ENCODE results near the gene SF3B4. TPM values are rescaled to one million over a fixed set of nuclear protein-coding genes. Genes with fewer than 3 reads are reported as not detected.
"Not testable (repeated sequence)": the region's sequence is repeated elsewhere in the genome, so short reads cannot be mapped to it uniquely, and the experiment has no call there.

Gene SF3B4
- total and polyA plus RNA-seq, 4 donors = 6.3 to 16.6 (median 12.5) TPM

GRCh38 chr1:149887196-149887455 is 40.5 kb downstream of the SF3B4 start:
- DNase-seq (ENCODE audit: low spot score) = peak; percentile 51
- Histone ChIP-seq H3K4me3 (ENCODE audit: low read depth in 1 of 3, low read length in 3 of 3) (peak overlapping the region; percentile 60 to 82 (median 81)), H3K27ac (ENCODE audit: low read depth in 1 of 2, low read length in 2 of 2) (peak overlapping the region; percentile 100), H3K4me1 (ENCODE audit: control insufficient read depth in 4 of 4, insufficient read depth in 4 of 4, low read length in 3 of 4) (peaks cover 6 to 33% (median 18%) of the 10 kb centered on the region in 4 donors), H3K9ac (ENCODE audit: low read depth in 1 of 2, low read length in 2 of 2) (peak overlapping the region; percentile 87 to 100)
- H3K9me3 ChIP-seq (ENCODE audit: control insufficient read depth in 4 of 4, low read length in 3 of 4); H3K27me3 ChIP-seq (ENCODE audit: control insufficient read depth in 4 of 4, insufficient read depth in 4 of 4, low read length in 3 of 4); H3K36me3 ChIP-seq (ENCODE audit: control insufficient read depth in 4 of 4, insufficient read depth in 3 of 4, low read depth in 1 of 4, low read length in 3 of 4): not testable (repeated sequence)
- TF ChIP-seq ATF3 (IDR thresholded peaks at IDR 0.05) = peak; percentile 2
- 0% methylated on average over 13 of the region's 13 CpGs for WGBS

- under 1% methylated on average over 62 of the region's 62 CpGs for WGBS
- TF ChIP-seq ZBTB33 (IDR thresholded peaks at IDR 0.05) = peak; percentile 63
- TF ChIP-seq RAD21 (IDR thresholded peaks at IDR 0.05) = no peak
- TF ChIP-seq TAF1 (conservative IDR thresholded peaks at IDR 0.05) = peak; percentile 96
- TF ChIP-seq NR2F2 (IDR thresholded peaks at IDR 0.05) = peak; percentile 16
- TF ChIP-seq SP1 (IDR thresholded peaks at IDR 0.05) = peak; percentile 93
- TF ChIP-seq FOXA2 (IDR thresholded peaks at IDR 0.05) = peak; percentile 31
- peak; percentile 49 for TF ChIP-seq MAX (IDR thresholded peaks at IDR 0.05)
- peak in 1 of 2 donors; percentile 58 for TF ChIP-seq JUND (IDR thresholded peaks at IDR 0.05)
- no peak for TF ChIP-seq GABPA (IDR thresholded peaks at IDR 0.05 in 1 of 2, conservative IDR thresholded peaks at IDR 0.05 in 1 of 2)
- TF ChIP-seq CTCF (IDR thresholded peaks at IDR 0.05; ENCODE audit: low read depth, low read length, missing input control) = no peak
- peak; percentile 20 for TF ChIP-seq FOXA1 (IDR thresholded peaks at IDR 0.05)
- no peak for TF ChIP-seq YY1 (IDR thresholded peaks at IDR 0.05)
- peak in 1 of 2 donors; percentile 35 for TF ChIP-seq EGR1 (IDR thresholded peaks at IDR 0.05; ENCODE audit: low read depth in 2 of 2)
- no peak for TF ChIP-seq ATF3 (IDR thresholded peaks at IDR 0.05)
- TF ChIP-seq REST (IDR thresholded peaks at IDR 0.05) = peak; percentile 95
- peak in 1 of 2 donors; percentile 12 for TF ChIP-seq HNF4A (conservative IDR thresholded peaks at IDR 0.05)
- peak in 1 of 2 donors; percentile 56 for TF ChIP-seq RXRA (IDR thresholded peaks at IDR 0.05)
- no peak for TF ChIP-seq HNF4G (IDR thresholded peaks at IDR 0.05)
- peak; percentile 93 for DNase-seq (ENCODE audit: low spot score)
These were observed 41.0 kb downstream of the SF3B4 start for GRCh38 chr1:149886396-149887195.

GRCh38 chr1:149886121-149886395 is 41.5 kb downstream of the SF3B4 start:
- Histone ChIP-seq H3K4me1 (ENCODE audit: control insufficient read depth in 4 of 4, insufficient read depth in 4 of 4, low read length in 3 of 4) (peaks cover 6 to 38% (median 19%) of the 10 kb centered on the region in 4 donors), H3K9ac (ENCODE audit: low read depth in 1 of 2, low read length in 2 of 2) (peak overlapping the region; percentile 82 to 100), H3K27ac (ENCODE audit: low read depth in 1 of 2, low read length in 2 of 2) (peak overlapping the region; percentile 100), H3K4me3 (ENCODE audit: low read depth in 1 of 3, low read length in 3 of 3) (peak overlapping the region; percentile 55 to 77 (median 60))
- DNase-seq (ENCODE audit: low spot score) = peak; percentile 62
- not testable (repeated sequence) for H3K27me3 ChIP-seq (ENCODE audit: control insufficient read depth in 4 of 4, insufficient read depth in 4 of 4, low read length in 3 of 4); H3K9me3 ChIP-seq (ENCODE audit: control insufficient read depth in 4 of 4, low read length in 3 of 4); H3K36me3 ChIP-seq (ENCODE audit: control insufficient read depth in 4 of 4, insufficient read depth in 3 of 4, low read depth in 1 of 4, low read length in 3 of 4)
- WGBS = under 1% methylated on average over 19 of the region's 19 CpGs

More at GRCh38 chr1:149886396-149887195, 41.0 kb downstream of the SF3B4 start:
- Histone ChIP-seq H3K4me1 (ENCODE audit: control insufficient read depth in 4 of 4, insufficient read depth in 4 of 4, low read length in 3 of 4) (peaks cover 6 to 38% (median 19%) of the 10 kb centered on the region in 4 donors), H3K9me3 (ENCODE audit: control insufficient read depth in 4 of 4, low read length in 3 of 4) (no peaks in the 10 kb centered on the region), H3K4me3 (ENCODE audit: low read depth in 1 of 3, low read length in 3 of 3) (peak overlapping the region; percentile 60 to 82 (median 65)), H3K27ac (ENCODE audit: low read depth in 1 of 2, low read length in 2 of 2) (peak overlapping the region; percentile 100), H3K9ac (ENCODE audit: low read depth in 1 of 2, low read length in 2 of 2) (peak overlapping the region; percentile 87 to 100), H3K36me3 (ENCODE audit: control insufficient read depth in 4 of 4, insufficient read depth in 3 of 4, low read depth in 1 of 4, low read length in 3 of 4) (no peaks in the 10 kb centered on the region), H3K27me3 (ENCODE audit: control insufficient read depth in 4 of 4, insufficient read depth in 4 of 4, low read length in 3 of 4) (no peaks in the 10 kb centered on the region)

Data from liver (tissue), 9 donors.